ENCODE data around the gene FERMT1. TPM values are rescaled to one million over a fixed set of nuclear protein-coding genes. Genes with fewer than 3 reads are reported as not detected.

Gene FERMT1
- total and polyA plus RNA-seq, 2 donors (not counting 1 experiment from before 2014, with no cell fraction given), result not detected

GRCh38 chr20:6135347-6135746, 12.5 kb upstream of the FERMT1 start:
- TF ChIP-seq, protein P1, sequence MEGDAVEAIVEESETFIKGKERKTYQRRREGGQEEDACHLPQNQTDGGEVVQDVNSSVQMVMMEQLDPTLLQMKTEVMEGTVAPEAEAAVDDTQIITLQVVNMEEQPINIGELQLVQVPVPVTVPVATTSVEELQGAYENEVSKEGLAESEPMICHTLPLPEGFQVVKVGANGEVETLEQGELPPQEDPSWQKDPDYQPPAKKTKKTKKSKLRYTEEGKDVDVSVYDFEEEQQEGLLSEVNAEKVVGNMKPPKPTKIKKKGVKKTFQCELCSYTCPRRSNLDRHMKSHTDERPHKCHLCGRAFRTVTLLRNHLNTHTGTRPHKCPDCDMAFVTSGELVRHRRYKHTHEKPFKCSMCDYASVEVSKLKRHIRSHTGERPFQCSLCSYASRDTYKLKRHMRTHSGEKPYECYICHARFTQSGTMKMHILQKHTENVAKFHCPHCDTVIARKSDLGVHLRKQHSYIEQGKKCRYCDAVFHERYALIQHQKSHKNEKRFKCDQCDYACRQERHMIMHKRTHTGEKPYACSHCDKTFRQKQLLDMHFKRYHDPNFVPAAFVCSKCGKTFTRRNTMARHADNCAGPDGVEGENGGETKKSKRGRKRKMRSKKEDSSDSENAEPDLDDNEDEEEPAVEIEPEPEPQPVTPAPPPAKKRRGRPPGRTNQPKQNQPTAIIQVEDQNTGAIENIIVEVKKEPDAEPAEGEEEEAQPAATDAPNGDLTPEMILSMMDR (IDR thresholded peaks at IDR 0.05), result no peak
- TF ChIP-seq EZH2 (IDR thresholded peaks at IDR 0.05; ENCODE audit: borderline replicate concordance, insufficient read depth, low read depth, low read length, poor library complexity, severe bottlenecking), result no peak
- DNase-seq (no peak), ATAC-seq (ENCODE audit: low read depth) (no peak)
- Histone ChIP-seq H3K9ac (ENCODE audit: low read length) (no peak overlapping the region), H3K4me3 (ENCODE audit: control extremely low read depth in 1 of 5, extremely low read depth in 1 of 5, insufficient read depth in 1 of 5, low read depth in 2 of 5, low read length in 4 of 5) (no peak overlapping the region), H3K79me2 (ENCODE audit: control insufficient read depth, insufficient read depth, low read length) (no peaks in the 10 kb centered on the region), H2AFZ (ENCODE audit: insufficient read depth, low read depth, low read length, poor library complexity, severe bottlenecking) (no peak overlapping the region), H3K36me3 (replicated peaks in 1 of 2; ENCODE audit: control extremely low read depth in 1 of 2, control insufficient read depth in 1 of 2, extremely low read depth in 1 of 2, insufficient read depth in 2 of 2, low read length in 1 of 2) (no peaks in the 10 kb centered on the region), H3K4me2 (replicated peaks; ENCODE audit: low read depth, low read length, poor library complexity, severe bottlenecking) (no peak overlapping the region), H3K27ac (ENCODE audit: low read length in 2 of 2) (no peak overlapping the region), H3K27me3 (replicated peaks in 1 of 4; ENCODE audit: control extremely low read depth in 1 of 4, control insufficient read depth in 3 of 4, insufficient read depth in 4 of 4, low read length in 3 of 4) (peaks cover 0 to 13% (median 2%) of the 10 kb centered on the region in 4 experiments), H3K4me1 (ENCODE audit: control insufficient read depth in 2 of 2, insufficient read depth in 2 of 2, low read length in 2 of 2) (no peaks in the 10 kb centered on the region), H4K20me1 (ENCODE audit: control insufficient read depth, insufficient read depth, low read length, poor library complexity, severe bottlenecking) (no peaks in the 10 kb centered on the region), H3K9me3 (ENCODE audit: control extremely low read depth in 1 of 3, control insufficient read depth in 2 of 3, insufficient read depth in 1 of 3, low read length in 2 of 3) (peaks cover 0 to 5% (median 0%) of the 10 kb centered on the region in 3 donors)
- Mint-ChIP-seq H3K4me1 (no peaks in the 10 kb centered on the region), H3K4me3 (no peak overlapping the region), H3K9me3 (ENCODE audit: insufficient read depth) (peaks cover 2% of the 10 kb centered on the region), H3K27me3 (peaks cover 26% of the 10 kb centered on the region), H3K27ac (no peak overlapping the region)
- 74% methylated on average over 8 of the region's 8 CpGs for WGBS (ENCODE audit: insufficient coverage)
- CTCF ChIA-PET, result no interaction called here
- POLR2A ChIA-PET, result no interaction called here
- intact Hi-C loops (cut with micrococcal nuclease), result no loop called here

- H2AFZ ChIP-seq (ENCODE audit: insufficient read depth, low read depth, low read length, poor library complexity, severe bottlenecking), result no peak overlapping the region
- DNase-seq (no peak), ATAC-seq (ENCODE audit: low read depth) (no peak)
- Mint-ChIP-seq H3K9me3 (ENCODE audit: insufficient read depth) (peaks cover 2% of the 10 kb centered on the region), H3K4me3 (no peak overlapping the region), H3K27me3 (peaks cover 26% of the 10 kb centered on the region), H3K27ac (no peak overlapping the region), H3K4me1 (no peaks in the 10 kb centered on the region)
- intact Hi-C loops (cut with micrococcal nuclease), result no loop called here
- no peak overlapping the region for H3K9ac ChIP-seq (ENCODE audit: low read length)
- H3K36me3 ChIP-seq (replicated peaks in 1 of 2; ENCODE audit: control extremely low read depth in 1 of 2, control insufficient read depth in 1 of 2, extremely low read depth in 1 of 2, insufficient read depth in 2 of 2, low read length in 1 of 2), result no peaks in the 10 kb centered on the region
- peaks cover 0 to 16% (median 2%) of the 10 kb centered on the region in 4 experiments for H3K27me3 ChIP-seq (replicated peaks in 1 of 4; ENCODE audit: control extremely low read depth in 1 of 4, control insufficient read depth in 3 of 4, insufficient read depth in 4 of 4, low read length in 3 of 4)
- ChIA-PET CTCF (no interaction called here), POLR2A (no interaction called here)
- WGBS (ENCODE audit: insufficient coverage), result 85% methylated on average over 8 of the region's 8 CpGs
- H3K4me3 ChIP-seq (ENCODE audit: control extremely low read depth in 1 of 5, extremely low read depth in 1 of 5, insufficient read depth in 1 of 5, low read depth in 2 of 5, low read length in 4 of 5), result no peak overlapping the region
- no peaks in the 10 kb centered on the region for H4K20me1 ChIP-seq (ENCODE audit: control insufficient read depth, insufficient read depth, low read length, poor library complexity, severe bottlenecking)
- H3K9me3 ChIP-seq (ENCODE audit: control extremely low read depth in 1 of 3, control insufficient read depth in 2 of 3, insufficient read depth in 1 of 3, low read length in 2 of 3), result peaks cover 0 to 5% (median 0%) of the 10 kb centered on the region in 3 donors
- no peaks in the 10 kb centered on the region for H3K79me2 ChIP-seq (ENCODE audit: control insufficient read depth, insufficient read depth, low read length)
- H3K4me1 ChIP-seq (ENCODE audit: control insufficient read depth in 2 of 2, insufficient read depth in 2 of 2, low read length in 2 of 2), result no peaks in the 10 kb centered on the region
- H3K27ac ChIP-seq (ENCODE audit: low read length in 2 of 2), result no peak overlapping the region
- TF ChIP-seq, protein P1 (IDR thresholded peaks at IDR 0.05), result no peak
- TF ChIP-seq EZH2 (IDR thresholded peaks at IDR 0.05; ENCODE audit: borderline replicate concordance, insufficient read depth, low read depth, low read length, poor library complexity, severe bottlenecking), result no peak
- H3K4me2 ChIP-seq (replicated peaks; ENCODE audit: low read depth, low read length, poor library complexity, severe bottlenecking), result no peak overlapping the region
These were observed 11.8 kb upstream of the FERMT1 start for GRCh38 chr20:6134592-6134991.

Measured in B cell (primary cell).